ENCODE measurements around the gene ESRRA.
A peak's percentile ranks its signal among the peaks of the same experiment; 100 is the strongest.

ESRRA gene

DNA sequence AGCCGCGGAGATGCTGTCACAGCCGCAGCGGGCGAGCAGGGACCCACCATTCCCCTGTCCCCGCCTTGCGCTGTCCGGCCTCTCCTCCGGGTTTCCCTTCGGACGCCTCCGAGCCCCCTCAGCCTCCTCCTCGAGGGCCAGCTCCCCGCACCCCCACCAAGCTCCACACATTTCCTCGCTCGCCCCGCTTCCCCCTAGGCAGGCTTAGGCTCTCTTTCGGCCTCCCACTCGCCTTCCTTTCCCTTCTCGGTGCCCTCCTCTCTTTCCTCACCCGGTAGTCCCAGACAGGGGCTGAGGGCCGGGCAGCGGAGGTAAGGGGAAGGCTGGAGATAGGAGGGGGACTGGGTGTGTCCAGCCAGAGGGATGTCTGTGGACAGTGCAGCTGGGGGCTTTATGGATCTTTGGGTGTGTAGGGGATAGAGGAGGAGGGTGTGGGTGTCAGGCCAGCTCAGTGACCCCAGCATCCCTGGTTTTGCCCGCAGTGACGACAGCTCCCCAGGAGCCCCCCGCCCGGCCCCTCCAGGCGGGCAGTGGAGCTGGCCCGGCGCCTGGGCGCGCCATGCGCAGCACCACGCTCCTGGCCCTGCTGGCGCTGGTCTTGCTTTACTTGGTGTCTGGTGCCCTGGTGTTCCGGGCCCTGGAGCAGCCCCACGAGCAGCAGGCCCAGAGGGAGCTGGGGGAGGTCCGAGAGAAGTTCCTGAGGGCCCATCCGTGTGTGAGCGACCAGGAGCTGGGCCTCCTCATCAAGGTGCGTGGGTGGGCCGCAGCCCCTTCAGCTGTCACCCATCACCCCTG, 12.7 kb upstream of the ESRRA start:
- Histone ChIP-seq H3K4me3 (peak overlapping the region; percentile 56), H3K27ac (no peak overlapping the region), H3K9me3 (ENCODE audit: low read depth, low read length) (no peaks in the 10 kb centered on the region), H3K36me3 (ENCODE audit: insufficient read depth, low read length) (no peaks in the 10 kb centered on the region), H3K9ac (ENCODE audit: insufficient read length) (no peak overlapping the region)
- TF ChIP-seq POLR2AphosphoS5 (IDR thresholded peaks at IDR 0.05; ENCODE audit: borderline replicate concordance, low read depth, low read length), result no peak
- TF ChIP-seq FOXP2 (optimal IDR thresholded peaks at IDR 0.05; ENCODE audit: control extremely low read depth, extremely low read length, insufficient read depth), result no peak
- no peak for TF ChIP-seq EZH2 (IDR thresholded peaks at IDR 0.05)
- DNase-seq (ENCODE audit: low read depth, low spot score), result no peak

- TF ChIP-seq EZH2 (IDR thresholded peaks at IDR 0.05), result no peak
- no peak for TF ChIP-seq POLR2AphosphoS5 (IDR thresholded peaks at IDR 0.05; ENCODE audit: borderline replicate concordance, low read depth, low read length)
- TF ChIP-seq FOXP2 (optimal IDR thresholded peaks at IDR 0.05; ENCODE audit: control extremely low read depth, extremely low read length, insufficient read depth), result no peak
- Histone ChIP-seq H3K4me3 (no peak overlapping the region), H3K36me3 (ENCODE audit: insufficient read depth, low read length) (no peaks in the 10 kb centered on the region), H3K27ac (no peak overlapping the region), H3K9me3 (ENCODE audit: low read depth, low read length) (no peaks in the 10 kb centered on the region), H3K9ac (ENCODE audit: insufficient read length) (no peak overlapping the region)
- DNase-seq (ENCODE audit: low read depth, low spot score), result no peak
These were observed 10.6 kb upstream of the ESRRA start for GRCh38 chr11:64294774-64295173.

GRCh38 chr11:64295760-64296159, 9.6 kb upstream of the ESRRA start:
- no peak overlapping the region for H3K9ac ChIP-seq (ENCODE audit: insufficient read length)

GRCh38 chr11:64296236-64296635, 9.1 kb upstream of the ESRRA start:
- H3K4me3 ChIP-seq, result no peak overlapping the region
- TF ChIP-seq POLR2AphosphoS5 (IDR thresholded peaks at IDR 0.05; ENCODE audit: borderline replicate concordance, low read depth, low read length) (no peak), EZH2 (IDR thresholded peaks at IDR 0.05) (no peak), FOXP2 (optimal IDR thresholded peaks at IDR 0.05; ENCODE audit: control extremely low read depth, extremely low read length, insufficient read depth) (no peak)
- no peak overlapping the region for H3K9ac ChIP-seq (ENCODE audit: insufficient read length)
- H3K36me3 ChIP-seq (ENCODE audit: insufficient read depth, low read length), result no peaks in the 10 kb centered on the region
- DNase-seq (ENCODE audit: low read depth, low spot score), result no peak
- H3K27ac ChIP-seq, result no peak overlapping the region
- no peaks in the 10 kb centered on the region for H3K9me3 ChIP-seq (ENCODE audit: low read depth, low read length)

More at GRCh38 chr11:64295760-64296159, 9.6 kb upstream of the ESRRA start:
- Histone ChIP-seq H3K36me3 (ENCODE audit: insufficient read depth, low read length) (no peaks in the 10 kb centered on the region), H3K9me3 (ENCODE audit: low read depth, low read length) (no peaks in the 10 kb centered on the region), H3K27ac (no peak overlapping the region), H3K4me3 (no peak overlapping the region)
- no peak for DNase-seq (ENCODE audit: low read depth, low spot score)
- TF ChIP-seq FOXP2 (optimal IDR thresholded peaks at IDR 0.05; ENCODE audit: control extremely low read depth, extremely low read length, insufficient read depth) (no peak), POLR2AphosphoS5 (IDR thresholded peaks at IDR 0.05; ENCODE audit: borderline replicate concordance, low read depth, low read length) (no peak), EZH2 (IDR thresholded peaks at IDR 0.05) (no peak)

DNA sequence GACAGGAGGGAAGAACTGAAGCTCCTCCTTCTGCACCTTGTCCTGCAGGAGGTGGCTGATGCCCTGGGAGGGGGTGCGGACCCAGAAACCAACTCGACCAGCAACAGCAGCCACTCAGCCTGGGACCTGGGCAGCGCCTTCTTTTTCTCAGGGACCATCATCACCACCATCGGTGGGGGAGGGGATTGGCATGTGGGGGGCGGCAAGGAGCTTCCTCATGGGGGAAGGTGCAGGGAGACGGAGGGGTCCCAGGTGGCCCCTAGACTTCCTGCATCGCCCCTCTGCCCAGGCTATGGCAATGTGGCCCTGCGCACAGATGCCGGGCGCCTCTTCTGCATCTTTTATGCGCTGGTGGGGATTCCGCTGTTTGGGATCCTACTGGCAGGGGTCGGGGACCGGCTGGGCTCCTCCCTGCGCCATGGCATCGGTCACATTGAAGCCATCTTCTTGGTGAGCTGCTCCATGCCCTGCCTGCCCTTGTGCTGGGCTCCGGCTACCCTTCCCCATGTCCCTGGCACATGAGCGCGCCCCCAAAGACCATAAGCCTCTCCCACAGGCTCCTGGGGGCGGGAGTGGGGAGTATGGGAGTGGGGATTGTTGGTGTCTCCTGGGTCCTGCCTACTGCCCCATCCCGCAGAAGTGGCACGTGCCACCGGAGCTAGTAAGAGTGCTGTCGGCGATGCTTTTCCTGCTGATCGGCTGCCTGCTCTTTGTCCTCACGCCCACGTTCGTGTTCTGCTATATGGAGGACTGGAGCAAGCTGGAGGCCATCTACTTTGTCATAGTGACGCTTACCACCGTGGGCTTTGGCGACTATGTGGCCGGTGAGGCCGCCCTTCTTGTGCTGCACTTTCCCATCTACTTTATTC, 8.3 kb upstream of the ESRRA start:
- no peak overlapping the region for H3K4me3 ChIP-seq
- H3K9me3 ChIP-seq (ENCODE audit: low read depth, low read length), result no peaks in the 10 kb centered on the region
- no peaks in the 10 kb centered on the region for H3K36me3 ChIP-seq (ENCODE audit: insufficient read depth, low read length)
- no peak overlapping the region for H3K9ac ChIP-seq (ENCODE audit: insufficient read length)
- no peak overlapping the region for H3K27ac ChIP-seq
- TF ChIP-seq EZH2 (IDR thresholded peaks at IDR 0.05), result no peak
- TF ChIP-seq POLR2AphosphoS5 (IDR thresholded peaks at IDR 0.05; ENCODE audit: borderline replicate concordance, low read depth, low read length), result no peak
- no peak for TF ChIP-seq FOXP2 (optimal IDR thresholded peaks at IDR 0.05; ENCODE audit: control extremely low read depth, extremely low read length, insufficient read depth)
- DNase-seq (ENCODE audit: low read depth, low spot score), result no peak

DNA sequence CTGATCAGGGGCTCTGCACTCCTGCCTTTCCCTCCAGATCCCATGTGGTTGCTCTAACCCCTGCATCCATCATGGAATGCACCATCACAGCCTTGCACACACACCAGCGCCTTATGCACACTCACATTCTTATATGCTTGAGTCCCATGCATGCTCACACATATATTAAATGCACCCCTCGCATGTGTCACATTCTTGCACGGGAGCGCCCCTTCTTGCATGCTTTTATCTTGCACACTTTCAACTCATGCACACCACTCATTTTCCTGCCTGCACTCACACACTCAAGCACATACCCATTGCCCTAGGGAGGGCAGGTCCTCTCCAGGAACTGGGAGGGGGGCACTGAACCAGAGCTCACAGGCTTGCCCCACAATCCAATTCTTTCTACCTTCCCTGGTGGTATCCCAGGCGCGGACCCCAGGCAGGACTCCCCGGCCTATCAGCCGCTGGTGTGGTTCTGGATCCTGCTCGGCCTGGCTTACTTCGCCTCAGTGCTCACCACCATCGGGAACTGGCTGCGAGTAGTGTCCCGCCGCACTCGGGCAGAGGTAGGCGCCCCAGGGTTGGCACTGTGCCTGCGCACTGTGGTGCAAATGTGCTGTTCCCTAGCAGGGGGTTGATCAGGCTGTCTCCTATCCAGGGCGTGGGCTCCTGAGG, 7.5 kb upstream of the ESRRA start:
- H3K4me3 ChIP-seq, result no peak overlapping the region
- H3K9me3 ChIP-seq (ENCODE audit: low read depth, low read length), result no peaks in the 10 kb centered on the region
- H3K27ac ChIP-seq, result no peak overlapping the region
- H3K36me3 ChIP-seq (ENCODE audit: insufficient read depth, low read length), result no peaks in the 10 kb centered on the region
- TF ChIP-seq EZH2 (IDR thresholded peaks at IDR 0.05) (no peak), POLR2AphosphoS5 (IDR thresholded peaks at IDR 0.05; ENCODE audit: borderline replicate concordance, low read depth, low read length) (no peak), FOXP2 (optimal IDR thresholded peaks at IDR 0.05; ENCODE audit: control extremely low read depth, extremely low read length, insufficient read depth) (peak; percentile 88)
- no peak for DNase-seq (ENCODE audit: low read depth, low spot score)
- H3K9ac ChIP-seq (ENCODE audit: insufficient read length), result no peak overlapping the region

GRCh38 chr11:64298966-64299846, 6.1 kb upstream of the ESRRA start:
- TF ChIP-seq FOXP2 (optimal IDR thresholded peaks at IDR 0.05; ENCODE audit: control extremely low read depth, extremely low read length, insufficient read depth) (no peak), EZH2 (IDR thresholded peaks at IDR 0.05) (no peak), POLR2AphosphoS5 (IDR thresholded peaks at IDR 0.05; ENCODE audit: borderline replicate concordance, low read depth, low read length) (no peak)
- H3K27ac ChIP-seq, result no peak overlapping the region
- DNase-seq (ENCODE audit: low read depth, low spot score), result no peak
- no peak overlapping the region for H3K4me3 ChIP-seq
- no peak overlapping the region for H3K9ac ChIP-seq (ENCODE audit: insufficient read length)
- no peaks in the 10 kb centered on the region for H3K36me3 ChIP-seq (ENCODE audit: insufficient read depth, low read length)
- no peaks in the 10 kb centered on the region for H3K9me3 ChIP-seq (ENCODE audit: low read depth, low read length)
